KMS-11 (cell line): ENCODE results near the gene KIF1A.

Experiments
- H2AFZ ChIP-seq: fragments of 200-600 bp; sonication (generic); 2 replicates; pipeline ENCODE4 v1.6.1; 2016; ENCODE audit warnings: antibody characterized with exemption, mixed run types, low read depth
- H3K27ac ChIP-seq: fragments of 200-600 bp; sonication (generic); 2 replicates; pipeline ENCODE4 v1.6.1; 2016; ENCODE audit warnings: mild to moderate bottlenecking, mixed run types
- H3K27me3 ChIP-seq: fragments of 200-600 bp; sonication (generic); 2 replicates; pipeline ENCODE4 v1.6.1; 2017; ENCODE audit warnings: mild to moderate bottlenecking, low read depth, mixed run types, moderate library complexity; ENCODE audit not compliant: insufficient read depth
- H3K36me3 ChIP-seq: fragments of 200-600 bp; sonication (generic); 2 replicates; pipeline ENCODE4 v1.6.1; 2017; ENCODE audit warnings: mild to moderate bottlenecking, mixed run types; ENCODE audit not compliant: insufficient read depth
- H3K4me1 ChIP-seq: fragments of 200-600 bp; sonication (generic); 2 replicates; pipeline ENCODE4 v1.6.1; 2016; ENCODE audit warnings: mild to moderate bottlenecking, low read depth, mixed run types; ENCODE audit not compliant: poor library complexity, severe bottlenecking
- H3K4me2 ChIP-seq: fragments of 200-600 bp; sonication (generic); 2 replicates; pipeline ENCODE4 v1.7.0; 2016; ENCODE audit warnings: mild to moderate bottlenecking, mixed run types
- H3K4me3 ChIP-seq: fragments of 200-600 bp; sonication (generic); IDR thresholded peaks from 2 replicates; pipeline ENCODE4 v1.6.1; 2017; ENCODE audit warnings: low read depth, low read length, mixed read lengths; ENCODE audit not compliant: insufficient read depth
- H3K79me2 ChIP-seq: fragments of 200-600 bp; sonication (generic); 2 replicates; pipeline ENCODE4 v1.6.1; 2016; ENCODE audit warnings: low read depth, mixed run types; ENCODE audit not compliant: insufficient read depth
- H3K9ac ChIP-seq: fragments of 200-600 bp; sonication (generic); 2 replicates; pipeline ENCODE4 v1.6.1; 2016; ENCODE audit warnings: mild to moderate bottlenecking, mixed run types
- H4K20me1 ChIP-seq: fragments of 200-600 bp; sonication (generic); 2 replicates; pipeline ENCODE4 v1.6.1; 2016; ENCODE audit warnings: mild to moderate bottlenecking, mixed run types; ENCODE audit not compliant: insufficient read depth
- CTCF ChIP-seq: fragments of 200-600 bp; sonication (generic); conservative IDR thresholded peaks from 2 replicates; pipeline ENCODE4 v1.6.1; 2017; ENCODE audit warnings: low read depth, mild to moderate bottlenecking, antibody characterized with exemption, low read length, moderate library complexity, mixed read lengths

The KIF1A gene

GRCh38 chr2:240796543-240797499 is 23.2 kb downstream of the KIF1A start:
- Histone ChIP-seq H3K9ac (no peak overlapping the region), H3K36me3 (no peaks in the 10 kb centered on the region), H3K4me1 (no peaks in the 10 kb centered on the region), H3K4me3 (no peak overlapping the region), H3K4me2 (no peak overlapping the region), H3K27ac (no peak overlapping the region), H3K27me3 (peaks cover 55% of the 10 kb centered on the region; the same call in 1 of the 2 replicates), H3K79me2 (no peaks in the 10 kb centered on the region), H2AFZ (no peak overlapping the region), H4K20me1 (no peaks in the 10 kb centered on the region)
- no peak for TF ChIP-seq CTCF

GRCh38 chr2:240795916-240796510 is 24.0 kb downstream of the KIF1A start:
- Histone ChIP-seq H3K4me2 (no peak overlapping the region), H3K27me3 (peaks cover 51% of the 10 kb centered on the region; the same call in 1 of the 2 replicates), H3K9ac (no peak overlapping the region), H3K27ac (no peak overlapping the region), H3K36me3 (no peaks in the 10 kb centered on the region), H3K4me1 (no peaks in the 10 kb centered on the region), H3K79me2 (no peaks in the 10 kb centered on the region), H2AFZ (no peak overlapping the region), H4K20me1 (no peaks in the 10 kb centered on the region), H3K4me3 (no peak overlapping the region)
- no peak for TF ChIP-seq CTCF

- Histone ChIP-seq H3K27ac (no peak overlapping the region), H4K20me1 (no peaks in the 10 kb centered on the region), H3K79me2 (no peaks in the 10 kb centered on the region), H3K4me2 (no peak overlapping the region), H2AFZ (no peak overlapping the region), H3K36me3 (no peaks in the 10 kb centered on the region), H3K9ac (no peak overlapping the region), H3K4me1 (no peaks in the 10 kb centered on the region), H3K4me3 (no peak overlapping the region), H3K27me3 (peaks cover 46% of the 10 kb centered on the region; the same call in 1 of the 2 replicates)
- TF ChIP-seq CTCF = no peak
Observed at GRCh38 chr2:240795454-240795853, 24.6 kb downstream of the KIF1A start.

- no peaks in the 10 kb centered on the region for H3K4me1 ChIP-seq
- H3K27ac ChIP-seq = no peak overlapping the region
- H3K27me3 ChIP-seq = peaks cover 41% of the 10 kb centered on the region; the same call in 1 of the 2 replicates
- H4K20me1 ChIP-seq = no peaks in the 10 kb centered on the region
- no peaks in the 10 kb centered on the region for H3K79me2 ChIP-seq
- no peak for TF ChIP-seq CTCF
- no peak overlapping the region for H3K4me3 ChIP-seq
- H2AFZ ChIP-seq = no peak overlapping the region
- H3K36me3 ChIP-seq = no peaks in the 10 kb centered on the region
- no peak overlapping the region for H3K4me2 ChIP-seq
- no peak overlapping the region for H3K9ac ChIP-seq
Observed at GRCh38 chr2:240794178-240794721, 25.8 kb downstream of the KIF1A start.
